RWPE1 (cell line): ENCODE data around the gene COMMD10.

ENCODE experiments used
- CTCF ChIA-PET: fragments of 350-600 bp; sonication (Branson Sonifier 250); formaldehyde crosslinking; extraction: SDS; loops from one replicate; lab custom pipeline; 2021; lab: Yijun Ruan, JAX
- POLR2A ChIA-PET: fragments of 400-600 bp; formaldehyde crosslinking; extraction: SDS; loops from one replicate; lab custom pipeline; 2020; ENCODE audit warnings: antibody characterized with exemption; ENCODE audit not compliant: low non-redundant PET; lab: Yijun Ruan, JAX
- DNase-seq: peaks from one replicate; pipeline ENCODE4 v3.0.0; 2012; ENCODE audit warnings: low spot score
- H3K27ac ChIP-seq: fragments of 450-650 bp; 2 replicates; pipeline ENCODE4 v1.5.1; 2017
- CTCF ChIP-seq: fragments of 450-650 bp; conservative IDR thresholded peaks from 2 replicates; pipeline ENCODE4 v1.5.1; 2017; ENCODE audit warnings: low read depth, mild to moderate bottlenecking

COMMD10 gene

GRCh38 chr5:116084871-116085715, at the start of gene COMMD10:
Gene COMMD10 (plus strand): TSS chr5:116085025.
- CTCF ChIA-PET, result interaction anchor here (0.6 kb wide), 1 partner anchor 17 kb away, joined by 4 read pairs; no protein-coding TSS in a partner anchor
- no peak for TF ChIP-seq CTCF
- POLR2A ChIA-PET, result interaction anchor here (0.5 kb wide), 1 partner anchor 538 kb away, joined by 4 read pairs; no protein-coding TSS in a partner anchor
- peak; percentile 77 for DNase-seq
- peak within 1 kb of the TSS; percentile 88 for H3K27ac ChIP-seq

DNA sequence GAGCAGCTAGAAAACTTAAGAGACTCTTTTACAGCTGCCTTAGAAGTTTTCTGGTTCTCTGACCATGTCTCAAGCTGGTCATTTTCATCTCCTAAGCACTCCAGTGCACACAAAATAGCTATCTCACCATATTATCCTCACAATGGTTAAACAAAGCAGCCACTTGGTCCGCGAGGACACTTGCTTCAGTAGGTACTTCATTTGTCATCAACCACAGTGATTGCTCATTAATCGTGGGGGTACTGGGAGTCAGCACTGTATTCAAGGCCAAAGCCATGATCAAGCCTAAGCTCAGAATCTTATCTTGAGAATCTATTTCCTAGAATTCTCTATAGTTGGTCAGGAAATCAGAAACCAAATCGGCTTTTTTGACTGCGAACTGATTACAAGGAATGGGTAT, 49.7 kb upstream of the COMMD10 start:
- CTCF ChIA-PET, result interaction anchor here (1.5 kb wide), 1 partner anchor 33 kb away, joined by 7 read pairs; no protein-coding TSS in a partner anchor
- no peak for DNase-seq
- H3K27ac ChIP-seq, result no peak overlapping the region
- POLR2A ChIA-PET, result no interaction called here
- TF ChIP-seq CTCF, result no peak

DNA sequence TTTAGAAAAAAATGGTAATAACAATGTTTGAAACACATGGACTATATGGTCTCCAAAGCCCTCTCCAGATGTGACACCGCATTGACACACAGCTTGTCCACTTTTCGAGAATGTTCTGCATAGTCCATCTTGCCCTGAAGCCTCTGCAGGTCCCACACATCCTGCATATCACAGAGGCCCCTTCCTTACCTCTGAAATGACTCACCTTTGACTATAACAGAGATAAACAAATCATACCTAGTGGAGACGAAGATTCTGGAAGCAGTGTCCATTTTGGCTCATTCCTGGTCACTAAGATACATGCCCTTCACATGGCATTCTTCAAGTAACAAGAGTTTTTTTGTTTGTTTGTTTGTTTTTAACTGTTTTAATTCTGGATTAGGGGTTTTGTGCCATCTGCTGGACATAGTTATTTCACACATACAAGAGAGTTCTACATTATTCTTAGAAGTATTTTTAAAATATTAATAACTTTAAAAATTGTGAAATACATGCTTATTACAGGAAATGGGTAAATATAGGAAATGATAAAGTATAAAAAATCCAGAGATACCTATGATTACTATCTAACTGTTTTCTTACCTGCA, 47.5 kb upstream of the COMMD10 start:
- ChIA-PET POLR2A (no interaction called here), CTCF (no interaction called here)
- TF ChIP-seq CTCF, result no peak
- DNase-seq, result no peak
- no peak overlapping the region for H3K27ac ChIP-seq

- CTCF ChIA-PET, result no interaction called here
Observed at GRCh38 chr5:116038817-116039216, 46.0 kb upstream of the COMMD10 start.

GRCh38 chr5:116042375-116042774, 42.5 kb upstream of the COMMD10 start:
- no peak overlapping the region for H3K27ac ChIP-seq
- CTCF ChIA-PET, result interaction anchor here (1.5 to 1.6 kb wide), 2 partner anchors 302 to 733 kb away, joined by 3 read pairs; no protein-coding TSS in a partner anchor
- no peak for TF ChIP-seq CTCF
- no peak for DNase-seq
- POLR2A ChIA-PET, result no interaction called here

More at GRCh38 chr5:116038817-116039216, 46.0 kb upstream of the COMMD10 start:
- no peak for DNase-seq
- TF ChIP-seq CTCF, result no peak
- H3K27ac ChIP-seq, result no peak overlapping the region
- POLR2A ChIA-PET, result no interaction called here

DNA sequence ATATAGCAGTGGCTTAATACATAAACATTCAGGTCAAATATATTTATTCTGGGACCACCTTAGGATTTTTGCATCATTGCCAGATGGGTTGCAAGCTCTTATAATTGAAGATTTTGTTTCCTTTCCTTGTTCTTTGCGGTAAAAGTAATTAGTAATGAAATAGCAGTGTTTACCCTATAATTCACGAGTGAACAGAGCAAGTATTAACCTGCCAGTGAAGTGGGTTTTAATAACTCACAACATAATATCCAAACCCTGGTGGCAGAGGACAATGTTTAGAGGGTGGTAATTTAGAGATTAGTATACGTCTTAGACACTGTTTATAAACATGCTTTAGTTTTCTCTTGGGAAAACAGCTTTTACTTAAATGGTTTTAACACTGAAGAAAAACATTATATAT, 40.8 kb upstream of the COMMD10 start:
- DNase-seq, result no peak
- H3K27ac ChIP-seq, result no peak overlapping the region
- POLR2A ChIA-PET, result no interaction called here
- CTCF ChIA-PET, result no interaction called here
- no peak for TF ChIP-seq CTCF
